Measurements from ENCODE around the gene ALMS1. TPM values are rescaled to one million over a fixed set of nuclear protein-coding genes. Genes with fewer than 3 reads are reported as not detected.
"Not testable (repeated sequence)": the region's sequence is repeated elsewhere in the genome, so short reads cannot be mapped to it uniquely, and the experiment has no call there.

Gene ALMS1
- total and polyA plus RNA-seq, 2 of the 8 experiments (the other 6 are each of a cell fraction or from before 2014, with no cell fraction given) = 21.8 to 45.6 TPM

- H3K27ac ChIP-seq (ENCODE audit: low read depth, low read length); H2BK15ac ChIP-seq (ENCODE audit: low read length); H3K4me3 ChIP-seq (ENCODE audit: extremely low read depth in 1 of 4, insufficient read depth in 2 of 4, low read depth in 3 of 4, low read length in 4 of 4); DNase-seq (ENCODE audit: low read depth in 1 of 2, low spot score in 2 of 2); H3K4me2 ChIP-seq (ENCODE audit: insufficient read depth in 1 of 2, low read depth in 2 of 2, low read length in 2 of 2); H3K23ac ChIP-seq (ENCODE audit: insufficient read length); H3K4me1 ChIP-seq (replicated peaks in 1 of 4; ENCODE audit: control insufficient read depth in 3 of 4, insufficient read depth in 4 of 4, low read length in 3 of 4); POLR2A ChIA-PET (ENCODE audit: partially characterized antibody); H4K20me1 ChIP-seq (replicated peaks in 1 of 2; ENCODE audit: control insufficient read depth in 1 of 2, insufficient read depth in 2 of 2, low read length in 2 of 2); H2BK120ac ChIP-seq (replicated peaks; ENCODE audit: low read depth, low read length); H3K23me2 ChIP-seq (ENCODE audit: low read depth, low read length); H2AK5ac ChIP-seq (ENCODE audit: low read depth, low read length); H2BK20ac ChIP-seq (ENCODE audit: low read length); H3K9ac ChIP-seq (replicated peaks in 1 of 4; ENCODE audit: extremely low read depth in 1 of 4, low read depth in 3 of 4, low read length in 3 of 4); H3K79me1 ChIP-seq (ENCODE audit: low read depth, low read length); H4K91ac ChIP-seq (replicated peaks; ENCODE audit: insufficient read length, low read length); H2BK12ac ChIP-seq (ENCODE audit: low read depth, low read length); H3K9me3 ChIP-seq (ENCODE audit: insufficient read depth in 2 of 2, low read depth in 1 of 2, low read length in 1 of 2); H3K36me3 ChIP-seq (ENCODE audit: control insufficient read depth in 2 of 4, insufficient read depth in 4 of 4, low read length in 3 of 4); H4K8ac ChIP-seq (ENCODE audit: extremely low read depth, insufficient read depth, low read length); FAIRE-seq; H3K18ac ChIP-seq (ENCODE audit: extremely low read depth, low read length); H3K79me2 ChIP-seq (ENCODE audit: control insufficient read depth in 1 of 2, insufficient read depth in 2 of 2, low read length in 2 of 2); H3K56ac ChIP-seq (replicated peaks; ENCODE audit: insufficient read length, low read depth, low read length); H3K4ac ChIP-seq (replicated peaks; ENCODE audit: insufficient read length, low read depth, low read length); H3K14ac ChIP-seq (ENCODE audit: insufficient read length); H2AFZ ChIP-seq (ENCODE audit: low read length); H4K5ac ChIP-seq (ENCODE audit: insufficient read length, low read depth, low read length); H3K27me3 ChIP-seq (replicated peaks in 1 of 4; ENCODE audit: control insufficient read depth in 3 of 4, extremely low read depth in 1 of 4, insufficient read depth in 3 of 4, low read length in 3 of 4); H2BK5ac ChIP-seq (ENCODE audit: low read depth, low read length): not testable (repeated sequence)
- CTCF ChIA-PET (ENCODE audit: partially characterized antibody) = interaction anchor here (0.6 kb wide), 1 partner anchor 22 kb away, joined by 3 read pairs; no protein-coding TSS in a partner anchor
- WGBS, 2 experiments (ENCODE audit: extremely low coverage in 1 of 2, insufficient coverage in 1 of 2, insufficient read length in 1 of 2, insufficient replicate concordance in 2 of 2, low coverage in 1 of 2, low lambda C conversion rate in 2 of 2, missing lambda C conversion rate in 1 of 2) = 54% methylated on average over 4 of the region's 5 CpGs; no CpG with 5 or more reads in 1 of the 2 experiments
Measured at GRCh38 chr2:73626237-73626636, 240.6 kb downstream of the ALMS1 start.

DNA sequence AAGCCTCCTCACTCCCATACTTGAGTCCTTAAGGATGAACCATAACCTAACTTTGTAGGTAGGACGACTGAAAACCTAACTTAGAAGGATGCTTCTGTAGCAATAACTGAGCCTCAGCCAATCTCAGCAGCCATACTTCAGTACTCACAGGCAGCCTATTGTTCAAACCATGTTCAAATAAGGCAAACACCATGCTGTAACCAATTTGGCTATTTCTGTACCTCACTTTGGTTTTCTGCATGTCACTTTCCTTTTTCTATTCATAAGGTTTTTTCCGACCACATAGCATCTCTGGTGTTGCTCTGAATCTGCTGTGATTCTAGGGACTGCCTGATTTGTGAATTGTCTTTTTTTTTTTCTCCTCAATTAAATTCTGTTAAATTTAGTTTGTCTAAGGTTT, 242.9 kb downstream of the ALMS1 start:
- H3K9me3 ChIP-seq (ENCODE audit: insufficient read depth in 2 of 2, low read depth in 1 of 2, low read length in 1 of 2); H2BK120ac ChIP-seq (replicated peaks; ENCODE audit: low read depth, low read length); H3K4me3 ChIP-seq (ENCODE audit: extremely low read depth in 1 of 4, insufficient read depth in 2 of 4, low read depth in 3 of 4, low read length in 4 of 4); H3K9ac ChIP-seq (replicated peaks in 1 of 4; ENCODE audit: extremely low read depth in 1 of 4, low read depth in 3 of 4, low read length in 3 of 4); H3K4me1 ChIP-seq (replicated peaks in 1 of 4; ENCODE audit: control insufficient read depth in 3 of 4, insufficient read depth in 4 of 4, low read length in 3 of 4); H2BK5ac ChIP-seq (ENCODE audit: low read depth, low read length); H3K4ac ChIP-seq (replicated peaks; ENCODE audit: insufficient read length, low read depth, low read length); H3K56ac ChIP-seq (replicated peaks; ENCODE audit: insufficient read length, low read depth, low read length); H3K79me1 ChIP-seq (ENCODE audit: low read depth, low read length); H2BK15ac ChIP-seq (ENCODE audit: low read length); H3K79me2 ChIP-seq (ENCODE audit: control insufficient read depth in 1 of 2, insufficient read depth in 2 of 2, low read length in 2 of 2); H4K5ac ChIP-seq (ENCODE audit: insufficient read length, low read depth, low read length); FAIRE-seq; H2BK12ac ChIP-seq (ENCODE audit: low read depth, low read length); H4K91ac ChIP-seq (replicated peaks; ENCODE audit: insufficient read length, low read length); H2AFZ ChIP-seq (ENCODE audit: low read length); H3K14ac ChIP-seq (ENCODE audit: insufficient read length); H3K27me3 ChIP-seq (replicated peaks in 1 of 4; ENCODE audit: control insufficient read depth in 3 of 4, extremely low read depth in 1 of 4, insufficient read depth in 3 of 4, low read length in 3 of 4); H3K4me2 ChIP-seq (ENCODE audit: insufficient read depth in 1 of 2, low read depth in 2 of 2, low read length in 2 of 2); H3K36me3 ChIP-seq (ENCODE audit: control insufficient read depth in 2 of 4, insufficient read depth in 4 of 4, low read length in 3 of 4); H3K23ac ChIP-seq (ENCODE audit: insufficient read length); H2BK20ac ChIP-seq (ENCODE audit: low read length); H3K23me2 ChIP-seq (ENCODE audit: low read depth, low read length); H3K27ac ChIP-seq (ENCODE audit: low read depth, low read length); H4K8ac ChIP-seq (ENCODE audit: extremely low read depth, insufficient read depth, low read length); H3K18ac ChIP-seq (ENCODE audit: extremely low read depth, low read length); CTCF ChIA-PET (ENCODE audit: partially characterized antibody); H4K20me1 ChIP-seq (replicated peaks in 1 of 2; ENCODE audit: control insufficient read depth in 1 of 2, insufficient read depth in 2 of 2, low read length in 2 of 2); POLR2A ChIA-PET (ENCODE audit: partially characterized antibody); H2AK5ac ChIP-seq (ENCODE audit: low read depth, low read length); DNase-seq (ENCODE audit: low read depth in 1 of 2, low spot score in 2 of 2): not testable (repeated sequence)
- 96% methylated on average over 2 of the region's 2 CpGs; no CpG with 5 or more reads in 1 of the 2 experiments for WGBS, 2 experiments (ENCODE audit: extremely low coverage in 1 of 2, insufficient coverage in 1 of 2, insufficient read length in 1 of 2, insufficient replicate concordance in 2 of 2, low coverage in 1 of 2, low lambda C conversion rate in 2 of 2, missing lambda C conversion rate in 1 of 2)
